ENCODE data around the gene NPEPL1.

The NPEPL1 gene

DNA sequence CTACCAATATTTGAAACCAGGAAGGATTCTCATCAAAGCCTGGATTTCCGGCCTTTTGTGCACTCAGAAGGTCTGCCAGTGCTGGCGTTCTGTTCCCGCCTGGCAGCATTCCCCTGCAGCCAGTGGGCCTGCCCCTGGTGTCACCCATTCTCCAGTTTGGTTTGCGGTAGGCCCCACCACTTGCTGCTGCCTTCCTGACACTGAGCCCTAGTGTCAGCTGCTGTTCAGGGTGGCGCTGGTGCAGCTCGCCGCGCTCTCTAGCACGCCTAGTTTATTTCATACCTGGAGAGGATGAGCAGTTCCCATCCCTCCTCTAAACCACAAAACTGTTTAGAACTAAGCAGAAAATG, 9.5 kb downstream of the NPEPL1 start:
- TF ChIP-seq, protein P1, sequence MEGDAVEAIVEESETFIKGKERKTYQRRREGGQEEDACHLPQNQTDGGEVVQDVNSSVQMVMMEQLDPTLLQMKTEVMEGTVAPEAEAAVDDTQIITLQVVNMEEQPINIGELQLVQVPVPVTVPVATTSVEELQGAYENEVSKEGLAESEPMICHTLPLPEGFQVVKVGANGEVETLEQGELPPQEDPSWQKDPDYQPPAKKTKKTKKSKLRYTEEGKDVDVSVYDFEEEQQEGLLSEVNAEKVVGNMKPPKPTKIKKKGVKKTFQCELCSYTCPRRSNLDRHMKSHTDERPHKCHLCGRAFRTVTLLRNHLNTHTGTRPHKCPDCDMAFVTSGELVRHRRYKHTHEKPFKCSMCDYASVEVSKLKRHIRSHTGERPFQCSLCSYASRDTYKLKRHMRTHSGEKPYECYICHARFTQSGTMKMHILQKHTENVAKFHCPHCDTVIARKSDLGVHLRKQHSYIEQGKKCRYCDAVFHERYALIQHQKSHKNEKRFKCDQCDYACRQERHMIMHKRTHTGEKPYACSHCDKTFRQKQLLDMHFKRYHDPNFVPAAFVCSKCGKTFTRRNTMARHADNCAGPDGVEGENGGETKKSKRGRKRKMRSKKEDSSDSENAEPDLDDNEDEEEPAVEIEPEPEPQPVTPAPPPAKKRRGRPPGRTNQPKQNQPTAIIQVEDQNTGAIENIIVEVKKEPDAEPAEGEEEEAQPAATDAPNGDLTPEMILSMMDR (IDR thresholded peaks at IDR 0.05): no peak

DNA sequence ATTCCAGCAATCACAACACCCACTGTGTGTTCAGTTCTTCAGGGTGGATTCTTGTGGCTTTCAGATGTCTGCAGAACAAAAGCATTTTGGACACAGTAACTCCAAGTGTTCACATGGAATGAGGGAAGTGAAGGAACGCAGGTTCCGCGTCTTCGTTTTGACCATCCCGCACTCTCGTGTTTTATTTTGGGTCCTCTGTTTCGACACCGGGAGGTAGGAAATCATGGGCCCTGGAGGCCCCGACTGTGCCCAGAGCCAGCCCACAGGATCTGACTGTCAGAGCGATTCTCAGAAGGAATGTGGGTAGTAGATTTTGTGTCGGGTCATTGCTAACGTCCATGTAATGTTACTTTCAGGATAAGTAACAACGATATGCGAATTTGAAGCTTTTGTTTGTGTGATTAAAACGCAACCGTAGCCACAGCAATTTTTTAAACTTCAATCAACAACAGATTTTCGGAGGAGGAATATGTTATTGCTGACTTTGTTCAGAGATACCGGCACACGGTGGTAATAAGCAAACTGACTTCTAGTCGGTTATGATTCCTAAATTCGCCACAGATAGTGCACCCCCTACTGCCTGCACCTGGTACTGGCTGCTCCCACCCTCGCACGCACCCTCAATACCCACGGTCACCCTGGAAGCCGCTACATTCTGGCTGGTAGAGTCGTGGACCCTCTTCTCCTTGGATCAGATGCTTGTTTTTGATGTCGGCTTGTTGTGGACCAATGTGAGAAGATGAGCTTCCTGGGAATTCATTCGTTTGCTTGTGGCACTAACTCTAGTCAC, 10.5 kb downstream of the NPEPL1 start:
- TF ChIP-seq, protein P1 (IDR thresholded peaks at IDR 0.05): peak; percentile 38

DNA sequence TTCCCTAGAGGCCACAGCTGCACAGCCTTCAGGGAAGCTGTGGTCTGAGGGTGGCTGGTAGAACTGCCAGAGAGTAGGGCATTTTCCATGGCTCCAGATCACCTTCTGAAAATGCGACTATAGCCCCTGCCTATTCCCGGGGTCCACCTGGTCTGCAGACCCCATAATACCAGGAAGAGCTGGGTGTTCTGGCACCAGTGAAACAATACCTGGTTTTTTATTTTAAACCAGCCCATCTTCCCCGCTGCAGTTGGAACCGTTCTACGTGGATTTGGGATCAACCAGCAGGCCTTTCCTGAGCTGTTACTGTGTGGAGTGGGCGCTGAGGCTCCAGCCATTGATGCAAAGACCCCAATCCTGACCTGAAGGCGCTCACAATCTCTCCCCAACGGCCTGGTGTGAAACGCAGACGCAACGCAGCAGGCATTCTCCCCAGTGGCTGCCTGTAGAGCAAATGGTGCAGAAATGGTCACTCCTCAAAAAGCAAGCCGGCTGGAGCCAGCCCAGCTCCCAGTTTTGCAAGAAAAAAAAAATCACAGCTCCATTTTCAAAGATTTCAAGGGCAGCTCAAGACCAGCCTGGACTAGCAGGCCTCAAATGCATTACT, 11.3 kb downstream of the NPEPL1 start:
- TF ChIP-seq, protein P1 (IDR thresholded peaks at IDR 0.05): no peak

DNA sequence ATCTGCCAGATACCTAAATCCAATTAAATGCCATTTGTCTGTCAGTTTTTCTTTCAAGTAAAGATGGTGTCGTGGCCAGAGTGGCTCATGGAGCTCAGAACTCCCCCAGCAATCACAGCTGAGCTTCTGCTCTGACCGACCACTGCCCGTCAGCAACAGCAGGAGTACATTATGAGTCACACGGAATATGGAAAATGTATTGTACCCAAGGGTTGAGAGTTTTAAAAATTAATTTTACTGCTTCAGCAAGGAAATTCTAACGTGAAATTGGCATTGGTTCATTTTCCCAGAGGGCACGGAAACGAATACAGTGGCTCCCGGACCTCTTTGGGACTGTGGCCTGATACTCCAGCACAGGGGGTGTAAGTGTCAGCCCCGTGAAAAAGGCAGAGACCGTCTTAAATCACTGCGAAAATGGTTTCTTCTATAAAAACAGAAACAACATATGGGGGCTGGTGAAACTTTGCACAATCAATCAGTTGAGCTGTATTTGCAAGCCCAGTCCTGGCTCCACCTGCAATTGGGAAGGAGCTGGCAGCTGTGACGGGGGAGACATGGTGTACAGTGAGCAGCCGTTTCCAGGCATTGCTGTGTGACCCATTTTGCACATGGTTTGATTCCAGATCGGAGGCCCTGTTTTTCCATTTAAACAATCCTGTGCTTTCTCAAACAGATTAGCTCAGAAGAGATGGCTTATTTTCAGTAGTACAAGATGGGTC, 12.8 kb downstream of the NPEPL1 start:
- TF ChIP-seq, protein P1 (IDR thresholded peaks at IDR 0.05): no peak

DNA sequence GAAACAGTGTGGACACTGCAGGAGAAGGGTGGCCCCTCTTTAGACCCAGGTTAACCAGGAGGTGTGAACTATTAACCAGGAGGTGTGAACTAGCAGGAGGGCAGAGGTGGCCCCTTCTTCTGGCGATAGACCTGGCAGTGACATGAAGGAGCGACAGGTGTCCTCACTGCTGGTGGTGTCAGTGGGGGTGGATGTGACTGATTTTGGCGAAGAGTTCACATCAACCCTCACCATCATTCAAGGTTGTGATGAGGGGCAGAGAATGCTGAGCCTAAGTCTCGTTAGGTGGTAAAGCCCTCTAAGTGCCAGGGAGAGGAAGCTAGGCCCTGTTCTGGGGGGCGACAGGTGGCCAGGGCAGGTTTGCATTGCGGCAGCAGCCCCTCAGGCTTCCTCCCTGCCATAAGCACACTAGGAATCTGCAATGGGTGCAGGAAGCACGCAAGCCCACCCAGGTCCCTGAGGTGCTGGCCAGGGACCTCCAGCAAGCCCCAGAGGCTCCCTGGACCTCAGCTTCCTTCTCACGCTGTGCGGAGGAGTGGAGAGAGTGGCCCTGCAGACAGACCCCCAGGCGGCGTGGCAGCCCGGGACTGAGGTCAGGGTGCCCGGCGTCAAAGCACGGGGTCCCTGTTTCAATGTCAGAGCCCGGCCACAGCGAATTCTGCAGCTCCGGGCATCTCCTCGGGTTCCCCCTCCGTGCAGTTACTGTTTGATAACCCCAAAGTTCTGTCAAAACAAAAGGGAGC, 13.7 kb downstream of the NPEPL1 start:
- TF ChIP-seq, protein P1 (IDR thresholded peaks at IDR 0.05): no peak

DNA sequence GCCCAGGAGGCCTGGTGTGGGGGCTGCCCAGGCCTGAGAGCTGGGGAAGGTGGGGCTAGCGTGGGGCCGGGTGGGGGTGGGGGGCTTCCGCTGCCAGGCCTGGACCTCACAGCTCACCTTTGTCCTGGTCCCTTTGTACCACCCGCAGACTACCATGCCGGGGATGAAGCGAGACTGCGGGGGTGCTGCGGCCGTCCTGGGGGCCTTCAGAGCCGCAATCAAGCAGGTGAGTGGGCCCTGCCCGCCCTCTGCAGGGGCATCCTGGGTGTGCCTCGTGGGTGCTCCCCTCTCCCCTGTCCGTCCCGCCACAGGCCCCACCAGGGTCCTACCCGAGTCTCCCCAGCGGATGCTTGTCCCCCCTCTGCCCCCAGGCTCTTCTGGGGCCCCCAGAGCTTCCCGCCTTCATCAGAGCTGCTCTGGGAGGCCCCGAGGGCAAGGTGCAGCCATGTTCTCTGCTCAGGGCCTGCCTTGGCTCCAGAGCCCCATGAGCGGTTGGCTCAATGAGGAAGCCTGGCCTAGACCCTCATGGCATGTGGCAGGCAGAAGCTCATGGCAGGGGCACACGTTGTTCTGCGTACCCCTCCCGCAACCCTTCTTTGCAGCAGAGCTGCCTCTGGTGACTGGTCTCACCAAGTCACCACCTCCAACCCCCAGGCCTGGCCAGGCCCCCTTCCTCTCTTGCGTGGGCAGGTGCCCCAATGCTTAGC, 14.5 kb downstream of the NPEPL1 start:
- TF ChIP-seq, protein P1 (IDR thresholded peaks at IDR 0.05): no peak

DNA sequence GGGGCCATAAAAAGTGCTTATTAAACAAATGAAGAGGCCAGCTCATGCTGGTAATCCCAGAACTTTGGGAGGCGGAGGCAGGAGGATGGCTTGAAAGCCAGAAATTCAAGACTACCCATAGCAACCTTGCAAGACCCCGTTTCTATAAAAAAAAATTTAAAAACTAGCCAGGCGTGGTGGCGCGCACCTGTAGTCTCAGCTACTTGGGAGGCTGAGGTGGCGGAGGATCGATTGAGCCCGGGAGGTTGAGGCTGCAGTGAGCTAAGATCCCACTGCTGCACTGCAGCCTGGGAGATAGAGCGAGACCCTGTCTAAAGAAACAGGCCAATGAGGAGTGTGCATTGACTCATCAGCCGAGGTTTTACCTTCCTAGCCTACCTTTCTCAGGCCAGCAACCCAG, 15.2 kb downstream of the NPEPL1 start:
- TF ChIP-seq, protein P1 (IDR thresholded peaks at IDR 0.05): no peak

All from LNCAP (cell line).